ENCODE results near the gene RYR3.

RYR3 gene

GRCh38 chr15:33392453-33392852 lies 81.7 kb downstream of the RYR3 start:
- DNase-seq, result no peak

- DNase-seq, result no peak
Measured at GRCh38 chr15:33393546-33393945, 82.8 kb downstream of the RYR3 start.

- no peak for DNase-seq
Measured at GRCh38 chr15:33395321-33395720, 84.6 kb downstream of the RYR3 start.

GRCh38 chr15:33395846-33396245 lies 85.1 kb downstream of the RYR3 start:
- no peak for DNase-seq

GRCh38 chr15:33396475-33396874 lies 85.7 kb downstream of the RYR3 start:
- DNase-seq, result no peak

- no peak for DNase-seq
Measured at GRCh38 chr15:33398555-33398954, 87.8 kb downstream of the RYR3 start.

- DNase-seq, result no peak
Measured at GRCh38 chr15:33400941-33401340, 90.2 kb downstream of the RYR3 start.

GRCh38 chr15:33402600-33402999 lies 91.8 kb downstream of the RYR3 start:
- DNase-seq, result no peak

- no peak for DNase-seq
Measured at GRCh38 chr15:33405096-33405495, 94.3 kb downstream of the RYR3 start.

- DNase-seq, result no peak
Measured at GRCh38 chr15:33411596-33412540, 101.1 kb downstream of the RYR3 start.

GRCh38 chr15:33419701-33420100 lies 108.9 kb downstream of the RYR3 start:
- no peak for DNase-seq

- DNase-seq, result no peak
Measured at GRCh38 chr15:33424025-33424424, 113.3 kb downstream of the RYR3 start.

- no peak for DNase-seq
Measured at GRCh38 chr15:33425142-33425541, 114.4 kb downstream of the RYR3 start.

- DNase-seq, result no peak
Measured at GRCh38 chr15:33430577-33430976, 119.8 kb downstream of the RYR3 start.

GRCh38 chr15:33433821-33434220 lies 123.1 kb downstream of the RYR3 start:
- no peak for DNase-seq

- DNase-seq, result no peak
Measured at GRCh38 chr15:33438396-33438795, 127.6 kb downstream of the RYR3 start.

- no peak for DNase-seq
Measured at GRCh38 chr15:33440900-33441299, 130.1 kb downstream of the RYR3 start.

GRCh38 chr15:33442449-33442848 lies 131.7 kb downstream of the RYR3 start:
- no peak for DNase-seq

GRCh38 chr15:33443708-33444107 lies 132.9 kb downstream of the RYR3 start:
- DNase-seq, result no peak

- no peak for DNase-seq
Measured at GRCh38 chr15:33445984-33446383, 135.2 kb downstream of the RYR3 start.

- DNase-seq, result no peak
Measured at GRCh38 chr15:33448151-33448550, 137.4 kb downstream of the RYR3 start.

- no peak for DNase-seq
Measured at GRCh38 chr15:33448961-33449606, 138.3 kb downstream of the RYR3 start.

GRCh38 chr15:33449810-33450209 lies 139.0 kb downstream of the RYR3 start:
- no peak for DNase-seq

GRCh38 chr15:33451385-33451784 lies 140.6 kb downstream of the RYR3 start:
- no peak for DNase-seq
